ENCODE measurements around the gene FGGY.

FGGY gene

DNA sequence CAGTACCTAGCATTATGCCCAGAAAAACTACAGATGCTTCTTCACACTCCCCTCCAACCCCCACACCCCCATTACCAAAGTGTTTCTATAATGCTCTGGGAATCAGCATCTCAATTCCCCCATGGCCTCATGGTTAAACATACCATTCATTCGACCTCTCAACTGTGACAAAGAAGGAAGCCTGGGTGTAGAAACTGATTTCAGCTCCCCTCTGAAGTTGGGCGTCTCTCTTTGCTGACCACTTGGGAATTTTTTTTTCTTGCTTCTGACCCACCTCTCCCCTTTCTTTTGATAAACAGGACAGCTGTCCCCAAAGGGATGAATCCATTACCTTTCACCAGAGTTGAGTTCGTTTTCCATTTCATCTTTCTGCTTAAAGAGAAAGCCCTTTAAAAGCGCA lies 401.5 kb downstream of the FGGY start:
- no peak for TF ChIP-seq ZNF248 (tag by site-specific recombination; IDR thresholded peaks at IDR 0.05)
- TF ChIP-seq ZNF560 (tag by site-specific recombination; IDR thresholded peaks at IDR 0.05; ENCODE audit: borderline replicate concordance) = no peak
- TF ChIP-seq ZNF544 (tag by site-specific recombination; IDR thresholded peaks at IDR 0.05) = no peak
- no peak for TF ChIP-seq ZNF274 (IDR thresholded peaks at IDR 0.05; ENCODE audit: low read length)
- no peak for TF ChIP-seq ZNF274 (tag by site-specific recombination; IDR thresholded peaks at IDR 0.05; ENCODE audit: borderline replicate concordance)
- TF ChIP-seq SP7 (tag by site-specific recombination; IDR thresholded peaks at IDR 0.05) = no peak
- no peak for TF ChIP-seq HOXD13 (CRISPR knock-in tag; IDR thresholded peaks at IDR 0.05; ENCODE audit: borderline replicate concordance)
- TF ChIP-seq, protein P1, sequence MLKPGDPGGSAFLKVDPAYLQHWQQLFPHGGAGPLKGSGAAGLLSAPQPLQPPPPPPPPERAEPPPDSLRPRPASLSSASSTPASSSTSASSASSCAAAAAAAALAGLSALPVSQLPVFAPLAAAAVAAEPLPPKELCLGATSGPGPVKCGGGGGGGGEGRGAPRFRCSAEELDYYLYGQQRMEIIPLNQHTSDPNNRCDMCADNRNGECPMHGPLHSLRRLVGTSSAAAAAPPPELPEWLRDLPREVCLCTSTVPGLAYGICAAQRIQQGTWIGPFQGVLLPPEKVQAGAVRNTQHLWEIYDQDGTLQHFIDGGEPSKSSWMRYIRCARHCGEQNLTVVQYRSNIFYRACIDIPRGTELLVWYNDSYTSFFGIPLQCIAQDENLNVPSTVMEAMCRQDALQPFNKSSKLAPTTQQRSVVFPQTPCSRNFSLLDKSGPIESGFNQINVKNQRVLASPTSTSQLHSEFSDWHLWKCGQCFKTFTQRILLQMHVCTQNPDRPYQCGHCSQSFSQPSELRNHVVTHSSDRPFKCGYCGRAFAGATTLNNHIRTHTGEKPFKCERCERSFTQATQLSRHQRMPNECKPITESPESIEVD (tag by site-specific recombination; IDR thresholded peaks at IDR 0.05) = no peak
- TF ChIP-seq OSR2 (tag by site-specific recombination; IDR thresholded peaks at IDR 0.05) = no peak
- no peak for TF ChIP-seq ZNF302 (tag by site-specific recombination; IDR thresholded peaks at IDR 0.05; ENCODE audit: low read depth)
- TF ChIP-seq ZNF416 (tag by site-specific recombination; IDR thresholded peaks at IDR 0.05) = no peak
- TF ChIP-seq ZNF555 (tag by site-specific recombination; conservative IDR thresholded peaks at IDR 0.05) = no peak
- no peak for TF ChIP-seq ZNF785 (tag by site-specific recombination; IDR thresholded peaks at IDR 0.05)
- no peak for TF ChIP-seq ZEB2 (tag by site-specific recombination; IDR thresholded peaks at IDR 0.05)
- Histone ChIP-seq H3K36me3 (ENCODE audit: control insufficient read depth in 2 of 2, insufficient read depth in 1 of 2, low read length in 2 of 2) (no peaks in the 10 kb centered on the region), H3K9me3 (ENCODE audit: control insufficient read depth, insufficient read depth, low read depth, low read length) (no peaks in the 10 kb centered on the region), H3K4me1 (ENCODE audit: control insufficient read depth, insufficient read depth, low read length) (no peaks in the 10 kb centered on the region), H3K27ac (ENCODE audit: extremely low read depth, low read depth, low read length) (no peak overlapping the region), H3K4me3 (ENCODE audit: low read depth, low read length) (no peak overlapping the region)
- ChIA-PET CTCF (interaction anchor here (0.6 to 2.0 kb wide), 18 partner anchors 9 to 1081 kb away, joined by 3 to 18 read pairs (median 4); no protein-coding TSS in a partner anchor), POLR2A (no interaction called here)

DNA sequence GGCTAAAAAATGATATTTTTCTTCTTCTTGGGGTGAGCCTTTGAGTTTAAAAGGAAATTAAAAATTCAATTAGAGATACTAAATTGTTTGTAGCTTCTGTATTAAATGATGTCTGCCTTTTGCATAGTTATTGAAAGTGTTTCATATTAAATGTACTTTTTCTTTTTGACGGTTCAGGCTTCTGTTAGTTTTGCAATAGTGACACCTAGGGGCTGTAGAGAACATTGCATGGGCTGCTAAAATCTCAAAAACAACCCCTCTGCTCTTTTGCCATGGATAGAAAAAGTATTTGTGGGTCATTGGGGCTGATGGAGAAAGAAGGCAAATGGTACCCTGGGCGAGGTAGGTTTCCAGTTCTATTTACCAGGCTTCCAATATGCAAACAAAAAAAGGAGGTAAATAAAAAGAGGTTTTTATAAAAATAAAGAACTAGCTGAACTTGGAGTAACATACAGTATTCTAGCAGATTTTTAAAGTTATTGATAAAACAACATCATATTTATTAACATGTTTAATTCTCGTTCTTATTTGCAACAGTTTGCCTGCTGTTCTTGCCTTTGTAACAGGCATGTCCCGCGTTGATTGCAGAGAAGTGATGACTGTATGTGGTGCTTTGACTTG lies 402.4 kb downstream of the FGGY start:
- Histone ChIP-seq H3K4me3 (ENCODE audit: low read depth, low read length) (no peak overlapping the region), H3K9me3 (ENCODE audit: control insufficient read depth, insufficient read depth, low read depth, low read length) (no peaks in the 10 kb centered on the region), H3K4me1 (ENCODE audit: control insufficient read depth, insufficient read depth, low read length) (no peaks in the 10 kb centered on the region), H3K27ac (ENCODE audit: extremely low read depth, low read depth, low read length) (no peak overlapping the region), H3K36me3 (ENCODE audit: control insufficient read depth in 2 of 2, insufficient read depth in 1 of 2, low read length in 2 of 2) (no peaks in the 10 kb centered on the region)
- ChIA-PET CTCF (interaction anchor here (0.6 to 2.0 kb wide), 55 partner anchors 8 to 1150 kb away, joined by 3 to 18 read pairs (median 3); no protein-coding TSS in a partner anchor), POLR2A (interaction anchor here (0.6 kb wide), 1 partner anchor 306 kb away, joined by 6 read pairs; no protein-coding TSS in a partner anchor)
- TF ChIP-seq ZNF221 (tag by site-specific recombination; IDR thresholded peaks at IDR 0.05; ENCODE audit: borderline replicate concordance) (no peak), ZNF266 (tag by site-specific recombination; IDR thresholded peaks at IDR 0.05; ENCODE audit: low read depth) (no peak), ZNF707 (tag by site-specific recombination; IDR thresholded peaks at IDR 0.05) (no peak), ZNF426 (tag by site-specific recombination; IDR thresholded peaks at IDR 0.05) (no peak), ZNF560 (tag by site-specific recombination; IDR thresholded peaks at IDR 0.05; ENCODE audit: borderline replicate concordance) (no peak), SP7 (tag by site-specific recombination; IDR thresholded peaks at IDR 0.05) (no peak), ZNF48 (tag by site-specific recombination; IDR thresholded peaks at IDR 0.05) (no peak), ZNF404 (tag by site-specific recombination; IDR thresholded peaks at IDR 0.05) (no peak)
- TF ChIP-seq, protein P2, sequence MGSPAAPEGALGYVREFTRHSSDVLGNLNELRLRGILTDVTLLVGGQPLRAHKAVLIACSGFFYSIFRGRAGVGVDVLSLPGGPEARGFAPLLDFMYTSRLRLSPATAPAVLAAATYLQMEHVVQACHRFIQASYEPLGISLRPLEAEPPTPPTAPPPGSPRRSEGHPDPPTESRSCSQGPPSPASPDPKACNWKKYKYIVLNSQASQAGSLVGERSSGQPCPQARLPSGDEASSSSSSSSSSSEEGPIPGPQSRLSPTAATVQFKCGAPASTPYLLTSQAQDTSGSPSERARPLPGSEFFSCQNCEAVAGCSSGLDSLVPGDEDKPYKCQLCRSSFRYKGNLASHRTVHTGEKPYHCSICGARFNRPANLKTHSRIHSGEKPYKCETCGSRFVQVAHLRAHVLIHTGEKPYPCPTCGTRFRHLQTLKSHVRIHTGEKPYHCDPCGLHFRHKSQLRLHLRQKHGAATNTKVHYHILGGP (tag by site-specific recombination; IDR thresholded peaks at IDR 0.05) = no peak
- TF ChIP-seq, protein P1 (tag by site-specific recombination; IDR thresholded peaks at IDR 0.05) = peak; percentile 27; the same call in 1 of the 2 replicates
- TF ChIP-seq, protein P3, sequence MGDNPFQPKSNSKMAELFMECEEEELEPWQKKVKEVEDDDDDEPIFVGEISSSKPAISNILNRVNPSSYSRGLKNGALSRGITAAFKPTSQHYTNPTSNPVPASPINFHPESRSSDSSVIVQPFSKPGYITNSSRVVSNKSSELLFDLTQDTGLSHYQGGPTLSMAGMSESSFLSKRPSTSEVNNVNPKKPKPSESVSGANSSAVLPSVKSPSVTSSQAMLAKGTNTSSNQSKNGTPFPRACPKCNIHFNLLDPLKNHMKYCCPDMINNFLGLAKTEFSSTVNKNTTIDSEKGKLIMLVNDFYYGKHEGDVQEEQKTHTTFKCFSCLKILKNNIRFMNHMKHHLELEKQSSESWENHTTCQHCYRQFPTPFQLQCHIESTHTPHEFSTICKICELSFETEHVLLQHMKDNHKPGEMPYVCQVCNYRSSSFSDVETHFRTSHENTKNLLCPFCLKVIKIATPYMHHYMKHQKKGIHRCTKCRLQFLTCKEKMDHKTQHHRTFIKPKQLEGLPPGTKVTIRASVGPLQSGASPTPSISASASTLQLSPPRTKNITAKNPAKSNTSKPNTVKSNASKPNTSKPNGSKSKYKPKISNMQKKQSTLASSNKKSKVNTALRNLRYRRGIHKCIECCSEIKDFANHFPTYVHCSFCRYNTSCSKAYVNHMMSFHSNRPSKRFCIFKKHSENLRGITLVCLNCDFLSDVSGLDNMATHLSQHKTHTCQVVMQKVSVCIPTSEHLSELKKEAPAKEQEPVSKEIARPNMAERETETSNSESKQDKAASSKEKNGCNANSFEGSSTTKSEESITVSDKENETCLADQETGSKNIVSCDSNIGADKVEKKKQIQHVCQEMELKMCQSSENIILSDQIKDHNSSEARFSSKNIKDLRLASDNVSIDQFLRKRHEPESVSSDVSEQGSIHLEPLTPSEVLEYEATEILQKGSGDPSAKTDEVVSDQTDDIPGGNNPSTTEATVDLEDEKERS (tag by site-specific recombination; IDR thresholded peaks at IDR 0.05) = no peak
- TF ChIP-seq, protein P4, sequence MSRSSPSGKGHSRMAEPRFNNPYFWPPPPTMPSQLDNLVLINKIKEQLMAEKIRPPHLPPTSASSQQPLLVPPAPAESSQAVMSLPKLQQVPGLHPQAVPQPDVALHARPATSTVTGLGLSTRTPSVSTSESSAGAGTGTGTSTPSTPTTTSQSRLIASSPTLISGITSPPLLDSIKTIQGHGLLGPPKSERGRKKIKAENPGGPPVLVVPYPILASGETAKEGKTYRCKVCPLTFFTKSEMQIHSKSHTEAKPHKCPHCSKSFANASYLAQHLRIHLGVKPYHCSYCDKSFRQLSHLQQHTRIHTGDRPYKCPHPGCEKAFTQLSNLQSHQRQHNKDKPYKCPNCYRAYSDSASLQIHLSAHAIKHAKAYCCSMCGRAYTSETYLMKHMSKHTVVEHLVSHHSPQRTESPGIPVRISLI (tag by site-specific recombination; IDR thresholded peaks at IDR 0.05) = 0 out of 2 replicates have a peak, but pooled peaks have one; percentile 43
- TF ChIP-seq, protein P5, sequence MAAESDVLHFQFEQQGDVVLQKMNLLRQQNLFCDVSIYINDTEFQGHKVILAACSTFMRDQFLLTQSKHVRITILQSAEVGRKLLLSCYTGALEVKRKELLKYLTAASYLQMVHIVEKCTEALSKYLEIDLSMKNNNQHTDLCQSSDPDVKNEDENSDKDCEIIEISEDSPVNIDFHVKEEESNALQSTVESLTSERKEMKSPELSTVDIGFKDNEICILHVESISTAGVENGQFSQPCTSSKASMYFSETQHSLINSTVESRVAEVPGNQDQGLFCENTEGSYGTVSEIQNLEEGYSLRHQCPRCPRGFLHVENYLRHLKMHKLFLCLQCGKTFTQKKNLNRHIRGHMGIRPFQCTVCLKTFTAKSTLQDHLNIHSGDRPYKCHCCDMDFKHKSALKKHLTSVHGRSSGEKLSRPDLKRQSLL (tag by site-specific recombination; IDR thresholded peaks at IDR 0.05) = no peak

Data from HEK293 (cell line).